ENCODE results near the gene BCR. TPM values are rescaled to one million over a fixed set of nuclear protein-coding genes. Genes with fewer than 3 reads are reported as not detected.
A peak's percentile ranks its signal among the peaks of the same experiment; 100 is the strongest.

The BCR gene
- total RNA-seq, 3 donors from 2014 or later: 25.3 to 44.6 (median 35.1) TPM

GRCh38 chr22:23183061-23183698, 2.9 kb downstream of the BCR start:
- H3K4me1 ChIP-seq: peaks cover 5 to 8% of the 10 kb centered on the region in 2 donors
- H3K36me3 ChIP-seq: no peaks in the 10 kb centered on the region
- peak overlapping the region; percentile 70 to 89 (median 71) for H3K4me3 ChIP-seq
- H3K27me3 ChIP-seq: no peaks in the 10 kb centered on the region
- TF ChIP-seq CTCF (IDR thresholded peaks at IDR 0.05) (no peak), POLR2AphosphoS5 (IDR thresholded peaks at IDR 0.05) (no peak), POLR2A (IDR thresholded peaks at IDR 0.05) (no peak)
- intact Hi-C loops (cut with DNase I; ENCODE audit: low total_unique reads): no loop called here
- peak in 1 of 2 donors; percentile 70 for DNase-seq (ENCODE audit: low spot score in 2 of 2)
- H3K9me3 ChIP-seq: no peaks in the 10 kb centered on the region
- peak overlapping the region; percentile 27 to 61 for H3K27ac ChIP-seq

- Histone ChIP-seq H3K27ac (peak overlapping the region in 1 of 2 donors; percentile 27), H3K27me3 (no peaks in the 10 kb centered on the region), H3K4me3 (peak overlapping the region; percentile 70 to 89 (median 71)), H3K36me3 (no peaks in the 10 kb centered on the region), H3K9me3 (no peaks in the 10 kb centered on the region), H3K4me1 (peaks cover 5 to 8% of the 10 kb centered on the region in 2 donors)
- intact Hi-C loops (cut with DNase I; ENCODE audit: low total_unique reads): no loop called here
- DNase-seq (ENCODE audit: low spot score in 2 of 2): no peak
- no peak for TF ChIP-seq POLR2A (IDR thresholded peaks at IDR 0.05)
Measured at GRCh38 chr22:23184100-23184763, 3.9 kb downstream of the BCR start.

- Histone ChIP-seq H3K27me3 (no peaks in the 10 kb centered on the region), H3K4me1 (peaks cover under 1 to 8% of the 10 kb centered on the region in 2 donors), H3K36me3 (no peaks in the 10 kb centered on the region), H3K4me3 (peak overlapping the region in 1 of 3 donors; percentile 1), H3K9me3 (no peaks in the 10 kb centered on the region), H3K27ac (peak overlapping the region in 1 of 2 donors; percentile 7)
- intact Hi-C loops (cut with DNase I; ENCODE audit: low total_unique reads): no loop called here
- no peak for DNase-seq (ENCODE audit: low spot score in 2 of 2)
- TF ChIP-seq CTCF (IDR thresholded peaks at IDR 0.05) (no peak), POLR2A (IDR thresholded peaks at IDR 0.05) (no peak)
Measured at GRCh38 chr22:23184764-23185113, 4.4 kb downstream of the BCR start.

GRCh38 chr22:23187211-23187610, 6.9 kb downstream of the BCR start:
- H3K36me3 ChIP-seq: no peaks in the 10 kb centered on the region
- H3K9me3 ChIP-seq: no peaks in the 10 kb centered on the region
- DNase-seq (ENCODE audit: low spot score in 2 of 2): no peak
- intact Hi-C loops (cut with DNase I; ENCODE audit: low total_unique reads): no loop called here
- peaks cover 0 to 8% of the 10 kb centered on the region in 2 donors for H3K4me1 ChIP-seq
- TF ChIP-seq CTCF (IDR thresholded peaks at IDR 0.05): no peak
- no peak for TF ChIP-seq POLR2A (IDR thresholded peaks at IDR 0.05)
- no peak for TF ChIP-seq POLR2AphosphoS5 (IDR thresholded peaks at IDR 0.05)
- H3K27ac ChIP-seq: no peak overlapping the region
- no peak overlapping the region for H3K4me3 ChIP-seq
- no peaks in the 10 kb centered on the region for H3K27me3 ChIP-seq

GRCh38 chr22:23187871-23188700, 7.8 kb downstream of the BCR start:
- H3K36me3 ChIP-seq: no peaks in the 10 kb centered on the region
- no peaks in the 10 kb centered on the region for H3K9me3 ChIP-seq
- peaks cover 0 to under 1% of the 10 kb centered on the region in 2 donors for H3K4me1 ChIP-seq
- TF ChIP-seq POLR2AphosphoS5 (IDR thresholded peaks at IDR 0.05) (no peak), CTCF (IDR thresholded peaks at IDR 0.05) (no peak), POLR2A (IDR thresholded peaks at IDR 0.05) (no peak)
- no peaks in the 10 kb centered on the region for H3K27me3 ChIP-seq
- peak overlapping the region in 1 of 2 donors; percentile 17 for H3K27ac ChIP-seq
- no peak for DNase-seq (ENCODE audit: low spot score in 2 of 2)
- intact Hi-C loops (cut with DNase I; ENCODE audit: low total_unique reads): no loop called here
- no peak overlapping the region for H3K4me3 ChIP-seq
